ENCODE results near the gene FFAR3. TPM values are rescaled to one million over a fixed set of nuclear protein-coding genes. Genes with fewer than 3 reads are reported as not detected.

FFAR3 gene
- total and polyA plus RNA-seq, 2 of the 13 experiments (the other 11 are each of a cell fraction or from before 2014, with no cell fraction given): not detected

DNA sequence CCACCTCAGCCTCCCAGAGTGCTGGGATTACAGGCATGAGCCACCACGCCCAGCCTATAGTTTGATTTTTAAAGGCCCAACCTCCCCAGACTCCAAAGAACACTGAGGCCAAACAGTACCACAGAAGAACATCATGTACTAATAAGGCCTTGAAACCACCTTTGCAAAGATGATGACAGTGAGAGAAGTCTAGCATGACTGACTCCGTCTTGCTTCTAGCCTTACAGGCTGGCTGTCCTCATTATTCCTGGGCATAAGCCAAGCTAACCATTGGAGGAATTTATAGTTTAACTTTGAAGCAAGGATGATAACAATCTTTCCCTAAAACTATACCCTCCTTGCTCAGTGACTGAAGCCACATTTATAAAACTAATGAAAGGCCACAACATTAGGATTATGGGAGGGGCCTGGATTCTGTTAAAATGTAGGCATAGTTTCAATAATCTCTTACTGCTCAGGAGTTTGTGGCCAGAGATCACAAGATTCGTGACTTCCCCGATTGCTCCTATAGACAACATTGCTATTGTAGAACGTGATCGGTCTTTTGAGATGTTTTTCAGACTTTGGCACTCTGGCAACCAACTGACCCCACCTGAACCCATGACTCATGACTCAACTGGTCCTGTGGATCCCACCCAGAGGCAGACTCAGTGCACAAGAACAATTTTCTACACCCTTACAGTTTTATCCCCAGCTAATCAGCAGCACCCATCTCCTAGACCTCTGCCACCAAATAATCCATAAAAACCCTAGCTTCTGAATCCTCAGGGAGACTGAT, 30.2 kb downstream of the FFAR3 start (continued):
- TF ChIP-seq ZFP1 (CRISPR knock-in tag; IDR thresholded peaks at IDR 0.05) (peak; percentile 77; the same call in 1 of the 2 replicates), ZNF660 (CRISPR knock-in tag; IDR thresholded peaks at IDR 0.05; ENCODE audit: borderline replicate concordance, low read depth) (no peak), RXRB (CRISPR knock-in tag; IDR thresholded peaks at IDR 0.05; ENCODE audit: borderline replicate concordance) (peak; percentile 94), ZNF772 (CRISPR knock-in tag; IDR thresholded peaks at IDR 0.05) (no peak), RXRA (CRISPR knock-in tag; IDR thresholded peaks at IDR 0.05) (peak; percentile 79; the same call in 1 of the 2 replicates), SOX6 (IDR thresholded peaks at IDR 0.05) (no peak), SOX6 (CRISPR knock-in tag; IDR thresholded peaks at IDR 0.05) (no peak; the same call in 1 of the 2 replicates), NFKB2 (CRISPR knock-in tag; IDR thresholded peaks at IDR 0.05; ENCODE audit: borderline replicate concordance) (no peak), FOXK1 (CRISPR knock-in tag; IDR thresholded peaks at IDR 0.05; ENCODE audit: borderline replicate concordance, low read depth) (peak; percentile 47; the same call in 1 of the 2 replicates), ISL2 (CRISPR knock-in tag; IDR thresholded peaks at IDR 0.05) (no peak), SAP130 (CRISPR knock-in tag; IDR thresholded peaks at IDR 0.05; ENCODE audit: low read depth) (peak; percentile 61), IRX3 (CRISPR knock-in tag; IDR thresholded peaks at IDR 0.05; ENCODE audit: borderline replicate concordance, low read depth) (no peak), EP300 (IDR thresholded peaks at IDR 0.05; ENCODE audit: low read depth in 2 of 2, low read length in 2 of 2) (peak in 1 of 2 experiments; percentile 84; a peak in 2 of 4 replicates), EP300 (CRISPR knock-in tag; IDR thresholded peaks at IDR 0.05; ENCODE audit: borderline replicate concordance) (no peak), ZNF337 (CRISPR knock-in tag; IDR thresholded peaks at IDR 0.05; ENCODE audit: borderline replicate concordance, low read depth) (no peak), REXO4 (CRISPR knock-in tag; IDR thresholded peaks at IDR 0.05; ENCODE audit: borderline replicate concordance) (no peak), SALL2 (CRISPR knock-in tag; IDR thresholded peaks at IDR 0.05) (no peak), ERF (CRISPR knock-in tag; IDR thresholded peaks at IDR 0.05) (0 out of 2 replicates have a peak, but pooled peaks have one; percentile 20), SOX13 (IDR thresholded peaks at IDR 0.05) (no peak), SOX13 (CRISPR knock-in tag; conservative IDR thresholded peaks at IDR 0.05 in 1 of 2, IDR thresholded peaks at IDR 0.05 in 1 of 2) (peak in 1 of 2 experiments; percentile 43; a peak in 1 of 4 replicates), POLR2G (IDR thresholded peaks at IDR 0.05; ENCODE audit: low read depth, low read length) (no peak)
- TF ChIP-seq, protein P1, sequence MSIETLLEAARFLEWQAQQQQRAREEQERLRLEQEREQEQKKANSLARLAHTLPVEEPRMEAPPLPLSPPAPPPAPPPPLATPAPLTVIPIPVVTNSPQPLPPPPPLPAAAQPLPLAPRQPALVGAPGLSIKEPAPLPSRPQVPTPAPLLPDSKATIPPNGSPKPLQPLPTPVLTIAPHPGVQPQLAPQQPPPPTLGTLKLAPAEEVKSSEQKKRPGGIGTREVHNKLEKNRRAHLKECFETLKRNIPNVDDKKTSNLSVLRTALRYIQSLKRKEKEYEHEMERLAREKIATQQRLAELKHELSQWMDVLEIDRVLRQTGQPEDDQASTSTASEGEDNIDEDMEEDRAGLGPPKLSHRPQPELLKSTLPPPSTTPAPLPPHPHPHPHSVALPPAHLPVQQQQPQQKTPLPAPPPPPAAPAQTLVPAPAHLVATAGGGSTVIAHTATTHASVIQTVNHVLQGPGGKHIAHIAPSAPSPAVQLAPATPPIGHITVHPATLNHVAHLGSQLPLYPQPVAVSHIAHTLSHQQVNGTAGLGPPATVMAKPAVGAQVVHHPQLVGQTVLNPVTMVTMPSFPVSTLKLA (IDR thresholded peaks at IDR 0.05): no peak
- TF ChIP-seq, protein P2, sequence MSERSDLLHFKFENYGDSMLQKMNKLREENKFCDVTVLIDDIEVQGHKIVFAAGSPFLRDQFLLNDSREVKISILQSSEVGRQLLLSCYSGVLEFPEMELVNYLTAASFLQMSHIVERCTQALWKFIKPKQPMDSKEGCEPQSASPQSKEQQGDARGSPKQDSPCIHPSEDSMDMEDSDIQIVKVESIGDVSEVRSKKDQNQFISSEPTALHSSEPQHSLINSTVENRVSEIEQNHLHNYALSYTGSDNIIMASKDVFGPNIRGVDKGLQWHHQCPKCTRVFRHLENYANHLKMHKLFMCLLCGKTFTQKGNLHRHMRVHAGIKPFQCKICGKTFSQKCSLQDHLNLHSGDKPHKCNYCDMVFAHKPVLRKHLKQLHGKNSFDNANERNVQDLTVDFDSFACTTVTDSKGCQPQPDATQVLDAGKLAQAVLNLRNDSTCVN (CRISPR knock-in tag; IDR thresholded peaks at IDR 0.05; ENCODE audit: borderline replicate concordance): no peak
- TF ChIP-seq, protein P3, sequence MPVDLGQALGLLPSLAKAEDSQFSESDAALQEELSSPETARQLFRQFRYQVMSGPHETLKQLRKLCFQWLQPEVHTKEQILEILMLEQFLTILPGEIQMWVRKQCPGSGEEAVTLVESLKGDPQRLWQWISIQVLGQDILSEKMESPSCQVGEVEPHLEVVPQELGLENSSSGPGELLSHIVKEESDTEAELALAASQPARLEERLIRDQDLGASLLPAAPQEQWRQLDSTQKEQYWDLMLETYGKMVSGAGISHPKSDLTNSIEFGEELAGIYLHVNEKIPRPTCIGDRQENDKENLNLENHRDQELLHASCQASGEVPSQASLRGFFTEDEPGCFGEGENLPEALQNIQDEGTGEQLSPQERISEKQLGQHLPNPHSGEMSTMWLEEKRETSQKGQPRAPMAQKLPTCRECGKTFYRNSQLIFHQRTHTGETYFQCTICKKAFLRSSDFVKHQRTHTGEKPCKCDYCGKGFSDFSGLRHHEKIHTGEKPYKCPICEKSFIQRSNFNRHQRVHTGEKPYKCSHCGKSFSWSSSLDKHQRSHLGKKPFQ (CRISPR knock-in tag; IDR thresholded peaks at IDR 0.05; ENCODE audit: insufficient replicate concordance): peak; percentile 71
- TF ChIP-seq, protein P4, sequence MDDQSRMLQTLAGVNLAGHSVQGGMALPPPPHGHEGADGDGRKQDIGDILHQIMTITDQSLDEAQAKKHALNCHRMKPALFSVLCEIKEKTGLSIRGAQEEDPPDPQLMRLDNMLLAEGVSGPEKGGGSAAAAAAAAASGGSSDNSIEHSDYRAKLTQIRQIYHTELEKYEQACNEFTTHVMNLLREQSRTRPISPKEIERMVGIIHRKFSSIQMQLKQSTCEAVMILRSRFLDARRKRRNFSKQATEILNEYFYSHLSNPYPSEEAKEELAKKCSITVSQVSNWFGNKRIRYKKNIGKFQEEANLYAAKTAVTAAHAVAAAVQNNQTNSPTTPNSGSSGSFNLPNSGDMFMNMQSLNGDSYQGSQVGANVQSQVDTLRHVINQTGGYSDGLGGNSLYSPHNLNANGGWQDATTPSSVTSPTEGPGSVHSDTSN (CRISPR knock-in tag; IDR thresholded peaks at IDR 0.05; ENCODE audit: borderline replicate concordance): no peak
